ENCODE data around the gene GARIN3.

The GARIN3 gene

GRCh38 chr5:157180374-157181264 is 14.6 kb upstream of the GARIN3 start, which contains the start of gene ITK:
ITK (plus strand) TSS chr5:157180840; CDS start chr5:157180978, 138 bp downstream.
- Mint-ChIP-seq H3K4me1 (no peaks in the 10 kb centered on the region), H3K27me3 (ENCODE audit: low read depth, poor library complexity) (peaks cover 29% of the 10 kb centered on the region), H3K9me3 (no peaks in the 10 kb centered on the region), H3K36me3 (ENCODE audit: low read depth) (no peaks in the 10 kb centered on the region), H3K27ac (no peak within 1 kb of the TSS), H3K4me3 (no peak within 1 kb of the TSS)
- no peak for DNase-seq
- TF ChIP-seq, protein P1, sequence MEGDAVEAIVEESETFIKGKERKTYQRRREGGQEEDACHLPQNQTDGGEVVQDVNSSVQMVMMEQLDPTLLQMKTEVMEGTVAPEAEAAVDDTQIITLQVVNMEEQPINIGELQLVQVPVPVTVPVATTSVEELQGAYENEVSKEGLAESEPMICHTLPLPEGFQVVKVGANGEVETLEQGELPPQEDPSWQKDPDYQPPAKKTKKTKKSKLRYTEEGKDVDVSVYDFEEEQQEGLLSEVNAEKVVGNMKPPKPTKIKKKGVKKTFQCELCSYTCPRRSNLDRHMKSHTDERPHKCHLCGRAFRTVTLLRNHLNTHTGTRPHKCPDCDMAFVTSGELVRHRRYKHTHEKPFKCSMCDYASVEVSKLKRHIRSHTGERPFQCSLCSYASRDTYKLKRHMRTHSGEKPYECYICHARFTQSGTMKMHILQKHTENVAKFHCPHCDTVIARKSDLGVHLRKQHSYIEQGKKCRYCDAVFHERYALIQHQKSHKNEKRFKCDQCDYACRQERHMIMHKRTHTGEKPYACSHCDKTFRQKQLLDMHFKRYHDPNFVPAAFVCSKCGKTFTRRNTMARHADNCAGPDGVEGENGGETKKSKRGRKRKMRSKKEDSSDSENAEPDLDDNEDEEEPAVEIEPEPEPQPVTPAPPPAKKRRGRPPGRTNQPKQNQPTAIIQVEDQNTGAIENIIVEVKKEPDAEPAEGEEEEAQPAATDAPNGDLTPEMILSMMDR (IDR thresholded peaks at IDR 0.05), result no peak

DNA sequence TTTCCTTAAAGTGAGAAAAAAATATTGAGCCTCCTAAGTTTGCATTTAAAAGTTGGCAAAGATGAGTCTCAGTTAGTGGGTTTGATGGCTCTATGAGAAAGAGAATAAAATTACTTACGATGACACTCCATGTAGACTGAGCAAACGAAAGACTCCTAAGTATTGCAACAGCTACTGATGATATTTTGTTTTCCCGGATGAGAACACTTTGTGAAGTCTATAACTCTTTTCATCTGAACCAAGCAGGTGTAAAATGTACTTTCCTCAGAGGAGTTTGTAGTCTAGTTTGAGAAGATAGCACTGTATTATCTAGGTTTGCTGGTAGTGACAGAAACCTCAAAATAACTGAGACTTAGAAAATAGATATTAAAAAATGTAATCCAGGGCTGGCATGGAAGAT is 12.9 kb upstream of the GARIN3 start:
- TF ChIP-seq, protein P1 (IDR thresholded peaks at IDR 0.05), result no peak
- Mint-ChIP-seq H3K4me3 (no peak overlapping the region), H3K36me3 (ENCODE audit: low read depth) (no peaks in the 10 kb centered on the region), H3K4me1 (no peaks in the 10 kb centered on the region), H3K27ac (no peak overlapping the region), H3K27me3 (ENCODE audit: low read depth, poor library complexity) (peaks cover 27% of the 10 kb centered on the region), H3K9me3 (no peaks in the 10 kb centered on the region)
- DNase-seq, result no peak

GRCh38 chr5:157177953-157178352 is 11.9 kb upstream of the GARIN3 start:
- H3K36me3 Mint-ChIP-seq (ENCODE audit: low read depth), result no peaks in the 10 kb centered on the region
- H3K4me3 Mint-ChIP-seq, result no peak overlapping the region
- peaks cover 23% of the 10 kb centered on the region for H3K27me3 Mint-ChIP-seq (ENCODE audit: low read depth, poor library complexity)
- TF ChIP-seq, protein P1 (IDR thresholded peaks at IDR 0.05), result no peak
- H3K9me3 Mint-ChIP-seq, result no peaks in the 10 kb centered on the region
- DNase-seq, result no peak
- H3K4me1 Mint-ChIP-seq, result no peaks in the 10 kb centered on the region
- H3K27ac Mint-ChIP-seq, result no peak overlapping the region

DNA sequence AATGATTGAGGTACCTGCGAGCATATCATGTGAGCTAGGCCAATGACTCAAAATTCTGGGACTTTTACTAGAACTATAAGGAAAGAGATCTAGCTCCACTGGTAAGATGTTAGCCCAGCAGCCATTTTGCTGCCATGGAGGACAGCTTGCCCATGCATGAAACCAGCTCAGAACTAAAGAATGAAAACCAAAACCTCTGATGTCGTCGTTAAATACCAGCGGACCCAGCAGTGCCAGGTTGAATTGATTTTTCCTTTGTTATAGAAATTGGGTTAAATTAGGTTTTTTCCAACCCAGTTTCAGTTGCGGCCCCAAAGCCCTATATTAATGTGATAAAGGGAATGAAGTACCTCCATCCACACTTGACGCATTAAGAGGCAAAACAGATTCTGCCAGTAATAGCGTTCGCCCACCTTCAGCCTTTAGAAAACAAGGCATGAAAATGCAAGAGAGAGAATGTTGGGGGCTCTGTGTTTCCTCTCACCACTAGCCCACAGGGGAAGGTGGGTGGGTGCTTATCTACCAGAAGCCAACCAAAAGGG is 9.1 kb upstream of the GARIN3 start:
- peaks cover 13% of the 10 kb centered on the region for H3K27me3 Mint-ChIP-seq (ENCODE audit: low read depth, poor library complexity)
- no peaks in the 10 kb centered on the region for H3K4me1 Mint-ChIP-seq
- H3K27ac Mint-ChIP-seq, result no peak overlapping the region
- DNase-seq, result no peak
- peaks cover 4% of the 10 kb centered on the region for H3K9me3 Mint-ChIP-seq
- no peaks in the 10 kb centered on the region for H3K36me3 Mint-ChIP-seq (ENCODE audit: low read depth)
- no peak overlapping the region for H3K4me3 Mint-ChIP-seq
- TF ChIP-seq, protein P1 (IDR thresholded peaks at IDR 0.05), result no peak

DNA sequence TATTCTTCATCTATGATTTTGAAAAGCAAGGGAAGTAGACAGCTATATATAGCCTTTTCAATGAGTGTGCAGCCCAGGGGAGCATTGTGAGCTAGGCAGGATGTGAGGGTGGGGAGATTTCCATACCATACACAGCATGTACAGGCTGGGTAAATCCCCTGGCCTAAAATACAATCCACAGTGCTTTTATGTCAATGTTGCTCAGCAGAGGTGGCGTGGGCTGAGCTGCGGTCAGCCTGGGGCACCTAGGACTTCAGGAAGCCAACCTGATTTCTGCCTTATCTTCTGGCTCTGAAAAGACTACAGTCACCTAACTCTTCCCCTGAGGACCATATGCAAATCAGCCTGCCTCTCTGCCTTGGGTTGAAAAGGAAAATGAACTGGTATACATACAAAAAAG is 6.3 kb upstream of the GARIN3 start:
- H3K36me3 Mint-ChIP-seq (ENCODE audit: low read depth), result no peaks in the 10 kb centered on the region
- H3K27ac Mint-ChIP-seq, result no peak overlapping the region
- H3K27me3 Mint-ChIP-seq (ENCODE audit: low read depth, poor library complexity), result peaks cover 4% of the 10 kb centered on the region
- TF ChIP-seq, protein P1 (IDR thresholded peaks at IDR 0.05), result no peak
- peaks cover 5% of the 10 kb centered on the region for H3K9me3 Mint-ChIP-seq
- DNase-seq, result no peak
- no peaks in the 10 kb centered on the region for H3K4me1 Mint-ChIP-seq
- H3K4me3 Mint-ChIP-seq, result no peak overlapping the region
